ENCODE measurements around the gene PHF20.
"Not testable (repeated sequence)": the region's sequence is repeated elsewhere in the genome, so short reads cannot be mapped to it uniquely, and the experiment has no call there.

Gene PHF20

DNA sequence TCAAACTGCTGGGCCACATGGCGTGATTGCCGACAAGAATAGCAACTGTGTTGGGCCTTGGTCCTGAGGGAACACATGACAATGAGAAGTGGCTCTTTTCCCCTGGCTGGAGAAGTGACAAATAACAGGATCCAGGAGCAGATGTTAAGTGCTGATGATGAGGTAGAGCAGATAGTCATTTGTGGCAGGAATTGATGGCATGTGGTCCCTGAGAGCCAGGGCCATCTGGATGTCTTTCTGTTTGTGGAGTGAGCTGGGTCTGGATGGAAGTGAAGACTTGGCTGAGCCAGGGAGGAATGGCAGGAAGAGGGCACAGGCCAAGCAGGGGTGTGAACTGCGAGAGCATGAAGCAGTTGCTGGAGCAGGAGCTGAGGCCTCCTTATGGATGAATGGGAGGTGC lies 114.7 kb downstream of the PHF20 start:
- DNase-seq (ENCODE audit: low read depth) = no peak

DNA sequence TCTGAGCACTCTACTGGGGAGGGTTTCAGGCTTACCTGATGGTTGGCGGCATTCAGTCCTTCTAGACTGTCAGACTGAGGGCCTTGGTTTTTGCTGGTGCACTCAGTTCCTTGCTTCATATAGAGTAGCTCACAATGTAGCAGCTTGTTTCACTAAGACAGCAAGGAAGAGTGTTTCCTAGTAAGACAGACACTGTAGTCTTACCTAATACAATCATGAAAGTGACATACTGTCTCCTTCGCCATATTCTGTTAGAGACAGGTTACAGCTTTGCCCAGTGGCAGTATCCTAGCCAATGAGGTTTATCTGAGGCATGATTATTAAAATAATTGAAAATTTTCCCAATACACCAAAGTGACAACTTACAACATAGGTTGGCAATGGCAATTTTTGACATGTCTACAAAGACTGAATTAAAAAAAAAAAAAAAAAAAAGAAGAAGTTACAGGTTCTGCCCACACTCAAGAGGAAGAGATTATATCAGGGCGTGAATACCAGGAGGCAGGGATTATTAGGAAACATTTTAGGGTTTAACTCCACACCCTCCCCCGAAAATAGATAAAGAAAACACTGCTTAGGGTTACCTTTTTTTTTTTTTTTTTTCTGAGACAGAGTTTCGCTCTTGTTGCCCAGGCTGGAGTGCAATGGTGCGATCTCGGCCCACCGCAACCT lies 115.7 kb downstream of the PHF20 start:
- no peak for DNase-seq (ENCODE audit: low read depth)

DNA sequence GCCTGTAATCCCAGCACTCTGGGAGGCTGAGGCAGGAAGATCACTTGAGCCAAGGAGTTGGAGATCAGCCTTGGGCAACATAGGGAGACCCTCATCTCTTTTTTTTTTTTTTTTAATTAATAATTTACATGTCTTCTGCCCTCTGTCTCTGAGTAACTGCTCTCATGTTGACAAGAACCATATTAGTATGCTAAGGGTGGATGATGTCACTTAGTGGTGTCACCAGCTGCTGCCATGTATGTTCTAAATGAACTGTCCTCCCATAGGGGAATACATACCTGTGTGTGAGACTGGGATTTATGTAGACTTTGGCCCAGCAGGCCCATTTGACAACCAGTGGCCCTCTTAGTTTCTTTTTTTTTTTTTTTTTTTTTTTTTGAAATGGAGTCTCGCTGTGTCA lies 116.8 kb downstream of the PHF20 start:
- DNase-seq (ENCODE audit: low read depth) = no peak

DNA sequence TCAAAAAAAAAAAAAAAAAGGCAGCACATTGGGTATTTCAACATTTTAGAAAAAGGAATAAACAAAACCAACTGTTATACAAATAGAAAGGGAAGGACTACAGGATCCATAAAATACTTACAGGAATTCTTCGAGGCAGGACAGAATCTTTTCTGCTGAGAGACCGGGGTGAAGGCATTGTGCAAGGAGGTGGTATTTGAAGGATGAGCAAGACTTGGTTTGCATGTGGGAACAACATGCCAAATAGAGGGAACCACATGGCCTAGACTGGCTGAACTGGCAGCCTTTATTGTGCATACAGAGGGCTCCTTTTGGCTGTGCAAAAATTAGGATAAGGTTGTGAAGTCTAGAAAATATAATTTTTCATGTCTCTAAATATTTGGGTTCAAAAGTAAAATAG lies 119.6 kb downstream of the PHF20 start:
- DNase-seq (ENCODE audit: low read depth) = no peak

DNA sequence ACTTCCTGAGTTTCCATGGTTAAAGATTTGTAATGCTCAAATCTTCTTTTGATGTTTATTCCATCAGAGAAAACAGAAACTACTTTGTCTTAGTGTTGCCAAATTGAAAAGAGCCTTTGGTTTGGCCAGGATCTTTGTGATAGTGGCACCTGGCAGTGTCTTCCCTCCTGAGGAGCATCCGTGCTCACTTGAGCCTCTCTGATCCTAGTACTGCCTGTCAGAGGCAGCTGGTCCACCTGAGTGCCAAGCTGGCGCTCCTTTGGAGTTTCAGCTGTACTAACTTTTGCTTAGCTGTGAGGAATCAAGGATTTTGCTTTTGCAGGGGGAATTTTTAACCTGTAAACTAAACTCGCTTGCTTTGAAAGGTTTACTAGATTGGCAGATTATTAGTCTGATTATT lies 121.1 kb downstream of the PHF20 start:
- DNase-seq (ENCODE audit: low read depth) = no peak

DNA sequence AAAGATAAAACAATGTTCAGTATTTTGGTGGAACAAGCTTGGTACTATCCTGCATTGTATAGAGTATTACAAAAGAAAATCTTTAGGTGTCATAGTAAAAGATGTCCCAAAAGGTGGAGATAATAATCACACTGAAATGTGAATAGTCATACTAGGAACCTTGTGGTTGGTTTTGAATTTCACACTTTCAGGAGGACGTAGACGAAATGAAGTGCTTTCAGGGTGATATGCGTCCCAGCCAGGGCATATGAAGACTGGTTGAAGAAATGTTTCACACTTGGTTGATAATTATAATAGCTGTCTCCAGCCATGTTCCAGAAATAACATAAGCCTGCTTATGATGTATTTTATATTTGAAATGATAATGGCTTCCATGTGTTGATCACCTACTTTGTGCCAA lies 122.1 kb downstream of the PHF20 start:
- no peak for DNase-seq (ENCODE audit: low read depth)

DNA sequence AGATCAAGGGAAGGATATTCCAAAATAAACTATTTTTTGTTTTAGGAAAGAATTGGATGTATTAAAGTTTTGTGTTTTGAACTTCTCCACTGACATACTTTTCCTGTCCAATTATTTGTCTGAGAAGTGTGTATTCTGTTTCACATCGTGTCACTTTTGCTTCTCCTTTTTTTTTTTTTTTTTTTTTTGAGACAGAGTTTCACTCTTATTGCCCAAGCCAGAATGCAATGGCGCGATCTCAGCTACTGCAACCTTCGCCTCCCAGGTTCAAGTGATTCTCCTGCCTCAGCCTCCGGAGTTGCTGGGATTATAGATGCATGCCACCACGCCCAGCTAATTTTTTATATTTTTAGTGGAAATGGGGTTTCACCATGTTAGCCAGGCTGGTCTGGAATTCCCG lies 123.7 kb downstream of the PHF20 start:
- not testable (repeated sequence) for DNase-seq (ENCODE audit: low read depth)

DNA sequence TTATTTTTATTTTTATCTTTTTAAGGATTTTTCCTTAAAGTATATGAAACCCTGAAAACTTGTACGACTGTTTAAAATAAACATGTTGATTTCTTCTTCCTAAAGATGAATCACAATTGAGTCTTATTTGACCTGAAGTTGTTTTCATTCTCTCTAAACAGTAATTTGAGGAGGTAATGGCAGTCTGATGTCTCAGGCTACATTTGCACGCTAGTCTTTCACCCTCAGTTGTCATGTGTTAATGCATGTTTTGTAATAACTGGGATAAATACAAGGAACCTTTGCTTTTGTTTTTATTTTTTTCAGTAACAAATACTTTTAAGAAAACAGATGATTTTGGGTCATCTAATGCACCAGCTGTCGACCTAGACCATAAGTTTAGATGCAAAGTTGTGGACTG lies 127.2 kb downstream of the PHF20 start:
- no peak for DNase-seq (ENCODE audit: low read depth)

DNA sequence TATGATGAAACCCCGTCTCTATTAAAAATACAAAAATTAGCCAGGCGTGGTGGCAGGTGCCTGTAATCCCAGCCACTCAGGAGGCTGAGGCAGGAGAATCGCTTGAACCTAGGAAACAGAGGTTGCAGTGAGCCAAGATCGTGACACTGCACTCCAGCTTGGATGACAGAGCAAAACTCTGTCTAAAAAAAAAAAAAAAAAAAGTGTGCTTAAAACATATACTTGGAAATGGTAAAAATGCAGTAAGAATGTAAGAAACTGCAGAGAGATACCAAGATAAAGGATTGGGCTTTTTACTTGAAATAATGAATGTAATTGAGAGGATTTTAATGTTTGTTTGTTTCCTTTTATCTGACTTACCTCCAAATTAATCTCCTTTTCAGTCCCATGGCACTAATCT lies 129.4 kb downstream of the PHF20 start:
- DNase-seq (ENCODE audit: low read depth) = not testable (repeated sequence)

DNA sequence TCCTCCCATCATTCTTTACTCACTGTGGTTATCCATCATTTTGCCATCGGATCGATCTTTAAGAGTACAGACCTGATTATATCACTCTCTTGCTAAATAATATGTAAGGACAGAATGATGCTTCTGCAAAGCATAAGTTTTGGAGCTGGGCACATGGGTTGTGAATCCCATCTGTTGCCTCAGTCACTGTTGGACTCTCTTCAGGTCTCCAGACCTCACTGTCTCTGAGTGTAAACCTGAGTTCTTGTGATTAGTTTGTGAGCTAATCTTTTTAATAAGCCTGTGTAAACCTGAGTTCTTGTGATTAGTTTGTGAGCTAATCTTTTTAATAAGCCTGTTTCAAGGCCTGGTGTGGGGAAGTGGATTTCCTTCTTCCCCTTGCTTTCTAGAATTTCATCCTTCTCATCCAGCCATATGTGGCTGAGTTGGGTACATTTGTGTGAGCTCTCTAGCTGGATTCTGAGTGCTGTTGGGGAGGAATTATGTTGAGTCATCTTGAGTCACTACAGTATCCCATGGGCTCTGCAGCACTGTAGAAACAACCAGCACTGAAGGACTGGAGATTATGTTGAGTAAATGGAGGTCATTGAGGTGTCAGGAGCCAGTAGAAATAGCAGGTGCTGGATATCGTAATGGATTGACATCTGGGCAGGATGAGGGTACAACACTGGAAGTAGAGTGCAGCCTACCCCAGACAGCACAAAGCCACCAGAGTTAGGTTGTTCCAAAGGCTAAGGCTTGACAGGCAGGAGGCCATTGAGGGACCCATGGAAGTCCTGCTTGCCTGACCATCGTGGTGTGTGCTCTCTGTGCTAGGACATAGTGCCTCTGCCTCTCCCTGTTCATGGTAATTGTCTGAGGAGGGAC lies 130.1 kb downstream of the PHF20 start:
- DNase-seq (ENCODE audit: low read depth) = no peak

DNA sequence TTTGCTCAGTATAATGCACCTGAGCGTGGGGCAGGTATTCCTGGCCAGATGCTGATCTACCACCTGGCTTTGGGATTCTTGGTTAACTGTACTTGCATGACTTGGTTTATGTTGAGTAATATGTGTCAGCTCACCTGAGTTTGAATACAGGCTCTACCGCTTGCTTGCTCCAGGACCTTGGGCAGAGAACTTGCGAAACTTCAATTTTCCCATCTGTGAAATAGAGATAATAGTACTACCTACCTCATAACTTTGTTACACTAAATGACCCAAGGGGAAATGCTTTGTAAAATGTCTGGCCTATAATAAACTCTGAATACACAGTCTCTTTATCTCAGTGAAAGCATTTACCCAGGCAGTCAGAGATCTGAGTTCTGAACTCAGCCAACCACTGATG lies 130.7 kb downstream of the PHF20 start:
- no peak for DNase-seq (ENCODE audit: low read depth)

DNA sequence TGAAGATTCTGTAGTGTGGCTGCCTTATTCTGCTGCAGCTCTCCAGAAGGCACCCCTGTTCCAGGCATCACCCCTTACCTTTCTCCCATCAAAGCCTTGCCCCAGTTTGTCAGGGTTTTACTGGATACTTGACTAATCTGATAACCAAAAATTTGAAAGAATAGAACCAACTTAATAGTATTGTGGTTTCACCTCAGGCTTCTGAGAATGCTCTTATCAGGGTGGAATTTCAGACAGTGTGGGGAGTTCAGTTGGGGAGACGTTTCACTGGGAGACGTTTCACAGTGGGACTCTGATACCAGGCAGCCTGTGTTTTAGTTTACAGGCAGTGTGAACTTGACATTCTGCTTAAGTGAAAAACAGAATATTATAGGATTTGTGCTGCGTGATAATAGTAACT lies 132.0 kb downstream of the PHF20 start:
- no peak for DNase-seq (ENCODE audit: low read depth)

DNA sequence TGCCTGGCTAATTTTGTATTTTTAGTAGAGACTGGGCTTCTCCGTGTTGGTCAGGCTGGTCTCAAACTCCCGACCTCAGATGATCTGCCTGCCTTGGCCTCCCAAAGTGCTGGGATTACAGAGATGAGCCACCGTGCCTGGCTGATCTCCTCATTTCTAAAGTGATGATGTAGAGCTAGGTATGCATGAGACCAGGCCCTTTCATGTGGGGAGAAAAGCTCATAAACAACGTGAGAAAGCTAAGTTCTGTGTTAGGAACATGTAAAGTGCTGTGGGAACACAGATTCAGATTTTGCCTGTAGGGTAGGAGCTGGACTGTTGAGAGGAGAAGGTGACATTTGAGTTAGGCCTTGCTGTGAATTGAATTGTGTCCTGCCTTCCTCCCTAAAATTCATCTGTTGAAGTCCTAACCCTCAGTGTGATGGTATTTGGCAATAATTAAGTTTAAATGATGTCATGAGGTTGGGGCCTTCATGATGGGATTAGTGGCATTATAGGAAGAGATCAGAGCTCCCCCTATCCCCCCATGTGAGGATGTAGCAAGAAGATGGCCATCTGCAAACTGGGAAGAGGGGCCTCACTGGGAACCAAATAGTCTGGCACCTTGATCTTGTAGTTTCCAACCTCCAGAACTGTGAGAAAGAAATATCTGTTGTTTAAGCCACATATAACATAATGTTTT lies 133.3 kb downstream of the PHF20 start:
- no peak for DNase-seq (ENCODE audit: low read depth)

DNA sequence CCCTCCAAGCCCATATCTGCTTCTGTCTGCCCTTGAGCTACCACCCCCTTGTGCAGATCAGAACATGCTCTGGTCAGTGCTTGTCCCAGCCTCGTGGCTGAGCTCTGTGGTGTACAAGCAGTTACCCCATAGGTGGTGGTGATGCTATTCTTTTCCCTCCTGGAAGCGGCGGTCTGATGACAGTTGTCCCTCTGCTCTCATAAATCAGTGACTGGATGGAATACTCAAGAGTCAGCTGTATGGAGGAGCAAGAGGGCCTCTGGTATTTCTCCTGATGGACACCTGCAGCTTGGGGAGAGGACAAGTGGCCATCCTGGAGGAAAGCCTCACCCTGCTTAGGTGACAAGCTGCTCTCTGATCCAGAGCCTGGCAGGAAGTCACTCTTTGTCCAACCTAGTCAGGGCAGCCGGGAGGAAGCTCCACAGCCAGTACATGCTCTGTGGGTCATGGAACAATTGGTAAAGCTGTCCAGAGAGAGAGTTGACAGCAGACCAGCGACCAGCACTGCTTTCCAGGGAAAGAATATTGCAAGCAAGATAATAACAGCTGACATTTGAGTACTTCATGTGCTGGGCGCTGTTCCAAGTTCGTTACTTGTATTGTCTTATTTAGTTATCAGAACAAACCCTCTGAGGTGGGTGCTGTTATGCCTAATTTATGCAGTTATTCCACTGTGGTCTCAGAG lies 135.3 kb downstream of the PHF20 start:
- DNase-seq (ENCODE audit: low read depth) = no peak

DNA sequence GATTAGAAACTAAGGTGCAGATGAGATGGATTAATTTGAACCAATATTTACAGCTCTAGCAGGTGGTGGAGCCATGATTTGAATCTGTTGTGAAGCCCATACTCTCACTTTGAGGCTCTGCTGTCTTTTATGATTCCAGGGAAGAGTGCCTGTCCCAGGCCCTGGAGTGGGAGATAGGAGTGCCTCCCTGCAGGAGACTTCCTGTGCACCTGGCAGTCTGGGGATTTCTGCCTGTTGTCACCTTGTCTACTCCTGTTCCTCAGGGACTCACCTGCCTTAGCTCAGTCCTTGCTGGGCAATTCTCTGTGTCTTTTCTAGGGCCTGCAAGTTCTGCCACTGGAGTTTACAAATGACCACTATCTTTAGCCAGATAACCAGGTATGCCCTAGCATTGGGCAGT lies 136.2 kb downstream of the PHF20 start:
- no peak for DNase-seq (ENCODE audit: low read depth)

DNA sequence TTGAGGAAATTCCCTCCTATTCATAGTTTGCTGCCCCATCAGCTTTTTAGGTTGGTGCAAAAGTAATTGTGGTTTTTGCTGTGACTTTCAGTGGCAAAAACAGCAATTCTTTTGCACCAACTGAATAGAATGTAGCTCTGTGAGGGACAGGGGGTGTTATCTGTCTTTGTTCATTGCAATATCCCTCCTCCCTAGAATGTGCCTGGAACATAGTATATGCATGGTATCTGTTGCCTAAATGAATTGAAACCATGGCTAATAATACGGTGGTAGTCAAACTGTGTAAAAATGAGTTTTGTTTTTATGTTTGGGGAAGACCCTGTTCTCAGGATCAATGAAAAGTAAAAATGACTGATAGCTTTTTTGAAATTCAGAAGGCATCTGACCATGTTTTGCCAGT lies 137.4 kb downstream of the PHF20 start:
- no peak for DNase-seq (ENCODE audit: low read depth)

DNA sequence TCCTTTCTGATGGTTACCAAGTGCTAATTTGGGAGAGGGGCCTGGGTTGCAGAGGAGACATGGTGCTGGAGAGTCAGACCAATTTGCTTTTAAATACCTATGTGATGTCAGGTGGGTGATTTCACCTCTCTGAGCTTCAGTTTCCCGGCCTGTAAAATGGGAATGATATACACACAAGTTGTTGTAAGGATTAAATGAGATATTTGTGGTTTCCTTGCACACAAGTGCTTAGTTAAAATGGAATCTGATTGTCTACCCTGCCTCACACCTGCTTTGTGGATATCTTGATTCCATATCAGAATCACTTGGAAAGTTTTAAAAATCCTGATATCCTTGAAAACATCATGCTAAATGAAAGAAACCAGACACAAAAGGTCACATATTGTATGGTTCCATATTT lies 138.0 kb downstream of the PHF20 start:
- DNase-seq (ENCODE audit: low read depth) = no peak

DNA sequence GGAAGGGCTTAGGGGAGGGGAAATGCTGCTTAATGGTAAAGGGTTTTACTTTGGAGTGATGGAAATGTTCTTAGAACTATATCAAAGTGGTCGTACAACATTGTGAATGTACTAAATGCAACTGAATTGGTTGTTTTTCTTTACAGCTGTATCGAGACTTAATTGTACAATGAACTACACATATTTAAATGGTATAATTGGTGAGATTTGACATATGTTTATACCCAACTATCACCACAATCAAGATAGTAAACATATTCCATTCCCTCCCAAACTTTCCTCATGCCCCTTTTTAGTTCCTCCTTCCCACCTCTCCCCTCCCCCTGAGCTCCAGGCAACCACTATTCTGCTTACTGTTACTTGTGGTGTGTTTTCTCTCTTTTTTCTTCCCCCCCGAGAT lies 138.4 kb downstream of the PHF20 start:
- no peak for DNase-seq (ENCODE audit: low read depth)

DNA sequence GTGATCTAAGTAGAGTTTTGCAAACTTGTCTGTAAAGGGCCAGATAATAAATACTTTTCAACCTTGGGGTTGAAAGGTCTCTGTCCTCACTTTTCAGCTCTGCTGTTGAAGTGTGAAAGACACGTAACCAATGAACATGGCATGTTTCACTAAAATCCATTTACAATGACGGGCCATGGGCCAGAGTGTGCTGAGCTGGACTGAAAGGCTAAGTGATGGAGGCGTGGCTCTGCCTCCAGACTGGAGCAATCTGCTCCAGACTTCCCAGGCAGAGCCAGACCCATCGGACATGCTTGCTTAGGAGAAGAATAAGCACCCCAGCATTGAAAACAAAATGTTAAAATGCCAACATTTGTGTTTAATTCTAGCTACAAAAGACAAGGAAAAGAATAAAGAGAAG lies 141.1 kb downstream of the PHF20 start:
- no peak for DNase-seq (ENCODE audit: low read depth)

DNA sequence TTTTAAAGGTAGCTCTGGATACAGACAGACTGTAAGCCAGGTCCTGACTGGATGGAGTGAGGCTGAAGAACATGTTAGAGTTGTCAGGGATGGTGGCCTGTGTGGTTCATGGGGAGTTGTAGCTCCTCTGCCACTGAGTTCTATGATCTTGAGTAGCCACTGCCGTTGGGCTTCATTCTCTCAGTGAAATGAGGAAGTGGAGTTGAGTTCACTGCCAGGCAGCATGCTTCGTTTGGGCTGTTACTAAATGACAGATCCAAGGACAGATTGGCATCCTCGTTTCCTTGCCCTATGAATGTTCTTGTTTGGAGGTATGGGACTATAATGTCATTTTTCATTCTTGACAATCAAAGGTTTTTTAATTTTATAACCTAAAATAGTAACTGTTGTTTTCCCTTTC lies 145.3 kb downstream of the PHF20 start:
- no peak for DNase-seq (ENCODE audit: low read depth)

DNA sequence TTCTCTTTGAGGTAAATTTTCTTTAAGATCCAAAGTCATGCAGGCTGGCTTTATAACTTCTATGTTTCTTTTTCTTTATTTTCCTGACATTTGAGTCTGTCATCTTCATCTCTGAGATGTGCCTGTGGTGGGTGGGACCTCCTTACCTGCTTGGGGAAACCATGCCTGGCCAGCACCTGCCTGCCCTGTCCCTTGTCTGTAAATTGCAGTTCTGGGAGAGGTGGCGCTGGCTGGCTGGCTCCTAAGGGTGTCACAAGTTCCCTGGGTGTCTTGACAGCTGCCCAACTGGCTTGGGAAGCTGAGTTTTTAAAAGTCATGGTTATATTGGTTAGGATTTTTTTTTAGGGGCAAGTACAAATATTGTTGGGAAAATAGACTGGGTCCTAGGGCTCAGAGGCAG lies 146.2 kb downstream of the PHF20 start:
- DNase-seq (ENCODE audit: low read depth) = no peak

DNA sequence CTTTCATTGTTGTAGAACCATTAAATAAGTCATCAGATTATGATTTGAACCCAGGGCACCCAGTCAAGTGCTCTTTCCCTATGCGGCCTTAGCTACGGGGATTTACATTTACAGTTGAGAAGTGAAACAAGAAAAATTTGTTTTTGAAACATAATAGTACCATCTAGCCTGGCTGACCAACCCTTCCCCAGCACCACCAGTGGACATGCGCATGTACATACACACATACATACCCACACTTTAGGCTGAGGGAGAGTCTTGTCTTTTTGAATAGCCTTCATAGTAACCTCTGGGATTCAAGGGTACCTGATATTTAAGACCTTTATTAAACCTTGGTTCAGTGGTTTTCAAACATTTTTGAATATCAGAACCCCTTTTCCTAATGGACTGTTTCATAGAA lies 148.7 kb downstream of the PHF20 start:
- DNase-seq (ENCODE audit: low read depth) = no peak

DNA sequence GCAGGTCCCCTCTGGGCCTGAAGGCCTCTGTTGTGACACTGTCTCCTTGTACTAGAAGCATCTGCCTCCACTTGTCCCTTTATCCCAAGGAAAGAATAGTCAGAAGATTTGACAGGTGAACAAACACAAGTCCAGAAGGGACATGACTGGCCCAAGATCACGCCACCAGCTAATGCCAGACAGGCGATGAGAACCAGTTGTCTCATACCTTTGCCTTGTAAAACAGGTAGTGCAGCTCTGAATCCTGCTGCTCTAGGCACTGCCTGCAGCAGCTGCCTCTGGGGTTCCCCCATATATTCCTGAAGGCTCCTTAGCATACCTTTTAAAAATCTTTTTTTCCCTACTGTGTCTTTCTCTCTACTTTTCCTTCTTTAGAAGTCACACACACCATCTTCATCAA lies 157.5 kb downstream of the PHF20 start:
- no peak for DNase-seq (ENCODE audit: low read depth)

Measured in stimulated activated CD8-positive, alpha-beta memory T cell treated with anti-CD3 and anti-CD28 coated beads, Interleukin-4, amount 100 ng/mL, for 24 hours (primary cell).